B cell (primary cell): ENCODE results near the gene LAG3.

ENCODE experiments used
- EZH2 ChIP-seq: IDR thresholded peaks from 2 replicates; pipeline ENCODE4 v1.6.1; 2012; ENCODE audit warnings: borderline replicate concordance, low read depth, mild to moderate bottlenecking, moderate library complexity, low read length; ENCODE audit not compliant: insufficient read depth, poor library complexity, severe bottlenecking
- TF ChIP-seq, protein P1 (sequence below): fragments of 200-600 bp; IDR thresholded peaks from one replicate; pipeline ENCODE4 v1.8.0; 2022; ENCODE audit warnings: antibody characterized with exemption, mild to moderate bottlenecking

DNA sequence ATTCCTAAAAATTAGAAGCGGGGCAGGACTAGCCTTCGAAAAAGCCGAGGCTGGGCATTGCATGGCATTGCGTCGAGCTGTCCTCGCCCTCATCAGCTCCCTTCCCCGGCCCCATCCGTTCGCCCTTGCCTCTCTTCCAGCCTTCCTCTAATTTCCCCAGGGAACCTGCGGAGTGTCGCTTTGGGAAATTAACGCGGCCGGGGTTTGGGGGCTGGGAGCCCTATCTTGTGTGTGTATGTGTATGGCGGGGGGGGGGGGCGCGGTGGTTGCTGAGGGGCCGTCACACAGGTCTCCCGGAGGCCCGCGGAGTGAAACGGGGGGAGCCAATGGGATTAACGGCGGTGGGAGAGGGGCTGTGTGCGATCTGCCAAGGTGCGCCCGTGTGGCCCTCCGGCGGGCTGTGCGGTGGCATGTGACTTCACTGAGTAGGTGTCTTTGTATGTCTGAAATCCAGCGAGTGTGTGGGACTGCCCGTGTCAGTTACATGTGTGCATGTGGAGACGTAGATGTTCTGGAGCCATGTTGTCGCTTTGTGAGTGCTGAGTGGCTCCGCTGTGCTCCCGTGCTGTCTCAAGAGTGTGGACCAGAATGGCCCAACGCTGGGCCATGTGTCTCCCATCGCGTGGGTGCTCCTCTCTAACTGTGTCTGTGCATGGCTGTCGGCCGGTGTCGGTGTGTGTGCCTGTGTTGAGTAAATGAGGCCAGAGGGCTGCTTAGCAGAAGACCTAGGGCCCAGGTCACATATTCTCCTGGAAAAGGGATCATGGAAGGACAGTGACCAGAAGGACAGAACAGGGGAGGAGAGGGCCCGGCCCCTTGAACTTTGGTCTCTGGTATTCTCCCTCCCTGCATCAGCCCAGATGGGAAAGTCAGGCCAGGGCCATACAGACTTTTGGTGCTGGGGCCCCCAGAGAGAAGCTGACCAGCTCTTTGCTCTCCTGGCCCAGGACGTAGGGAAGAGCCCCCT, 4.7 kb upstream of the LAG3 start:
- TF ChIP-seq, protein P1, sequence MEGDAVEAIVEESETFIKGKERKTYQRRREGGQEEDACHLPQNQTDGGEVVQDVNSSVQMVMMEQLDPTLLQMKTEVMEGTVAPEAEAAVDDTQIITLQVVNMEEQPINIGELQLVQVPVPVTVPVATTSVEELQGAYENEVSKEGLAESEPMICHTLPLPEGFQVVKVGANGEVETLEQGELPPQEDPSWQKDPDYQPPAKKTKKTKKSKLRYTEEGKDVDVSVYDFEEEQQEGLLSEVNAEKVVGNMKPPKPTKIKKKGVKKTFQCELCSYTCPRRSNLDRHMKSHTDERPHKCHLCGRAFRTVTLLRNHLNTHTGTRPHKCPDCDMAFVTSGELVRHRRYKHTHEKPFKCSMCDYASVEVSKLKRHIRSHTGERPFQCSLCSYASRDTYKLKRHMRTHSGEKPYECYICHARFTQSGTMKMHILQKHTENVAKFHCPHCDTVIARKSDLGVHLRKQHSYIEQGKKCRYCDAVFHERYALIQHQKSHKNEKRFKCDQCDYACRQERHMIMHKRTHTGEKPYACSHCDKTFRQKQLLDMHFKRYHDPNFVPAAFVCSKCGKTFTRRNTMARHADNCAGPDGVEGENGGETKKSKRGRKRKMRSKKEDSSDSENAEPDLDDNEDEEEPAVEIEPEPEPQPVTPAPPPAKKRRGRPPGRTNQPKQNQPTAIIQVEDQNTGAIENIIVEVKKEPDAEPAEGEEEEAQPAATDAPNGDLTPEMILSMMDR, result no peak
- no peak for TF ChIP-seq EZH2
